ACC112 (cell line): ENCODE measurements around the gene STK33.

ENCODE experiments used
- H2AFZ ChIP-seq: fragments of 200-600 bp; sonication (generic); one replicate; pipeline ENCODE4 v1.6.0; 2017; ENCODE audit warnings: antibody characterized with exemption, low read length; ENCODE audit not compliant: unreplicated experiment
- H3K27ac ChIP-seq: fragments of 200-600 bp; sonication (generic); 2 replicates; pipeline ENCODE4 v1.5.1; 2014; ENCODE audit warnings: low read depth, mild to moderate bottlenecking, antibody characterized with exemption, low read length, moderate library complexity
- H3K27me3 ChIP-seq: fragments of 200-600 bp; sonication (generic); 2 replicates; pipeline ENCODE4 v1.6.1; 2014; ENCODE audit warnings: mild to moderate bottlenecking, antibody characterized with exemption, low read length, moderate library complexity, mixed read lengths; ENCODE audit not compliant: insufficient read depth
- H3K36me3 ChIP-seq: fragments of 200-600 bp; sonication (generic); 2 replicates; pipeline ENCODE4 v1.6.1; 2016; ENCODE audit warnings: mild to moderate bottlenecking, antibody characterized with exemption, low read length, moderate library complexity, mixed read lengths; ENCODE audit not compliant: insufficient read depth
- H3K4me1 ChIP-seq: fragments of 200-600 bp; sonication (generic); one replicate; pipeline ENCODE4 v1.6.1; 2016; ENCODE audit warnings: low read length, mixed read lengths; ENCODE audit not compliant: insufficient read depth, unreplicated experiment, control insufficient read depth
- H3K4me3 ChIP-seq: fragments of 200-600 bp; sonication (generic); 2 replicates; pipeline ENCODE4 v1.5.1; 2014; ENCODE audit warnings: mild to moderate bottlenecking, low read depth, low read length
- H3K79me2 ChIP-seq: fragments of 200-600 bp; sonication (generic); one replicate; pipeline ENCODE4 v1.6.0; 2016; ENCODE audit warnings: low read length; ENCODE audit not compliant: control insufficient read depth, unreplicated experiment, insufficient read depth

Gene STK33

DNA sequence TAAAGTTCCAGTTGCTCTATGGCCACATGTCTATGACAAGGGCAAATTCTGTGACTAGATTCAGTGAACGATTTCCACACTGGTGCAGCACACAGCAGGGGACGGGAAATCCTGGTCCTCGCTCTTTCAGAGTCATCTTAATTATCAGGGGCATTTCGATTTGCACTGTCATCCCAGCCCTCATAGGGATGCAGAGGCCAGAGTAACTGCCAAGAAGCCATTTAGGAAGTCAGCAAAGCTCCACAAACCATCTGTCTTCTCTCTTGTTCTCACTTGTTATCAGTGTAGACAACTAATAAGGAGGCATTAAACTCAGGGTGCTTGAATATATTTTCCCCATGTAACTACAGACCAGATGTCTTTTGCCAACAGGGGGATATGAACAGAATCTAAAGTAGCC, 151.7 kb downstream of the STK33 start:
- Histone ChIP-seq H3K79me2 (no peaks in the 10 kb centered on the region), H3K4me3 (no peak overlapping the region), H3K36me3 (no peaks in the 10 kb centered on the region), H3K27ac (no peak overlapping the region), H3K4me1 (no peaks in the 10 kb centered on the region), H2AFZ (no peak overlapping the region), H3K27me3 (peaks cover 20% of the 10 kb centered on the region)

- H3K27ac ChIP-seq = no peak overlapping the region
- no peaks in the 10 kb centered on the region for H3K79me2 ChIP-seq
- no peak overlapping the region for H3K4me3 ChIP-seq
- H2AFZ ChIP-seq = no peak overlapping the region
- peaks cover 24% of the 10 kb centered on the region for H3K27me3 ChIP-seq
- no peaks in the 10 kb centered on the region for H3K36me3 ChIP-seq
- no peaks in the 10 kb centered on the region for H3K4me1 ChIP-seq
These were observed 153.4 kb downstream of the STK33 start for GRCh38 chr11:8440649-8441048.

GRCh38 chr11:8429483-8429882, 164.5 kb downstream of the STK33 start:
- H3K36me3 ChIP-seq = no peaks in the 10 kb centered on the region

GRCh38 chr11:8426076-8426475, 168.0 kb downstream of the STK33 start:
- H3K27ac ChIP-seq = no peak overlapping the region
- H2AFZ ChIP-seq = no peak overlapping the region

More at GRCh38 chr11:8429483-8429882, 164.5 kb downstream of the STK33 start:
- H3K27me3 ChIP-seq = peaks cover 61% of the 10 kb centered on the region
- no peaks in the 10 kb centered on the region for H3K4me1 ChIP-seq
- H3K27ac ChIP-seq = no peak overlapping the region
- H3K4me3 ChIP-seq = no peak overlapping the region
- no peaks in the 10 kb centered on the region for H3K79me2 ChIP-seq
- H2AFZ ChIP-seq = no peak overlapping the region

DNA sequence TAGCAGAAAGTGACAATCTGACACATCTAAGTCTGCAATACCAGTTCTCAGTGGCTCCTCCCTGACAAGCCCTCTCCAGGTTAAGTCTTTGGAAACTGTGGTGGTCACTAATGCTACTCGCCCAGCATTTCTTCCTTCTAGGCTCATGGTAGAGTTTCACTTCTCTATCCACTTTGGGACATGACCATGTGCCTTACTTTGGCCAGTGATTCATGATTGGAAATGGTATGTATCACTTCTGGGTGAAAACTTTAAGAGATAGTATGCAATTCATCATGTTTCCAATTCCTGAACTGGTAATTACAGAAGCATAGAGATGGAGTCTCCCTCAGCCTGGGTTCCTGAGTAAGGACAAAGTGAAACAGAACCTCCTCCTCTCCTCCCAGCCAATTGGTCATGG, 178.8 kb downstream of the STK33 start:
- H3K27me3 ChIP-seq = peaks cover 64% of the 10 kb centered on the region
- no peaks in the 10 kb centered on the region for H3K36me3 ChIP-seq
- H3K79me2 ChIP-seq = no peaks in the 10 kb centered on the region
- H3K4me1 ChIP-seq = no peaks in the 10 kb centered on the region
- H3K27ac ChIP-seq = no peak overlapping the region
- no peak overlapping the region for H2AFZ ChIP-seq
- H3K4me3 ChIP-seq = no peak overlapping the region

More at GRCh38 chr11:8426076-8426475, 168.0 kb downstream of the STK33 start:
- Histone ChIP-seq H3K79me2 (no peaks in the 10 kb centered on the region), H3K36me3 (no peaks in the 10 kb centered on the region), H3K27me3 (peaks cover 42% of the 10 kb centered on the region), H3K4me1 (no peaks in the 10 kb centered on the region), H3K4me3 (no peak overlapping the region)

DNA sequence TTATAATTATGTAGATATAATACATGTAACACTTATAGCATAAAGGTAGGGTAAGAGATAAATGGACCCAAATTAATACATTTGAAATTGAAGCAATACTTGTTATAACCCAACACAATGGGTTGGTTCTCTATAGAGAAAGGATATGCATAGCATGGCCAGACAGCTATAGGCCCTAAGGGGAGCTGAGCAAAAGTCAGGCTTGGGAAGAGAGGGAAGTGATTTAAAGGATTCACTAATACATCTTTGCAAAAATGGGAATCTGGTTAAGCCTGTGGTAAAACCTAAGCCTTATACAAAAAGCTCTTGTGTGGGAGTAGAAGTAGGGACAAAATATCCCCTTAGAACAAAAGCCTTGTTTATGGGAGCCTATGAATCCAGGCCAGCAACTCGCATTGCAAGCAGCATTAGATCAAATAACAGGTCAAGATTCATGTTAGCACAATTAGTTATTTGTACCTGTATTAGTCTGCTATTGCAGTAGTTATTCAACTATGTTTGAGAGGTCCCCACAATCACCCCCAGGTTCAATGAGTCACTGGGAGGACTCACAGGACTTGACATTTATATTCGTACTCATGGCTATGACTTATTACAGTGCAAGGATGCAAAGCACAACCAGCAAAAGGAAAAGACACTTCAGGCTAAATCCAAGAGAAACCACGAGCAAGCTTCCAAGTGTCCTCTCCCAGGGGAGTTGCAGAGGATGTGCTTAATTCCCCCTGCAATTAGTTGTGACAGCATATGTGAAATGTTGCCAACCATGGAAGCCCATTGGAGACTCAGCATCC, 185.7 kb downstream of the STK33 start:
- Histone ChIP-seq H3K36me3 (no peaks in the 10 kb centered on the region), H3K27me3 (peaks cover 28% of the 10 kb centered on the region; the same call in 1 of the 2 replicates), H3K4me1 (no peaks in the 10 kb centered on the region), H2AFZ (no peak overlapping the region), H3K79me2 (no peaks in the 10 kb centered on the region), H3K4me3 (no peak overlapping the region), H3K27ac (no peak overlapping the region)

DNA sequence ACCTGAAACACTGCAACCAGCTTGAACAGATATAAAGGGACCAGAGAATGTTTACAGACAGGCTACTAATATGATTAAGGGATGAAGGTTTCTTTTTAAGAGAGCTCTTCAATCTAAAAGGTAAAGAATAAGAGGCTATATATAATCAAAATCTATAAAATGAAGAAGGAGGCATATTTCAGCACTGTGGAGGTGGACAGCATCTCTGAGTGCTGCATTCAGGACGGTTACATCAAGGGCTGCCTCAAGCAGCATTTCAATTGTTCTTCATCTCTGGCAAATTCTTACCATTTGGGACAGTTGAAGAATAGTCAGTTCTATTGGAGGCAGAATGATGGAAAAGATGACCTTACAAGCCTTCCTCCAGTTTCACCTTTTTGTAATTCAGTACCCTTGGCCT, 190.7 kb downstream of the STK33 start:
- Histone ChIP-seq H3K27me3 (peaks cover 6% of the 10 kb centered on the region; the same call in 1 of the 2 replicates), H3K4me3 (no peak overlapping the region), H3K4me1 (no peaks in the 10 kb centered on the region), H3K79me2 (no peaks in the 10 kb centered on the region), H3K36me3 (no peaks in the 10 kb centered on the region), H2AFZ (no peak overlapping the region), H3K27ac (no peak overlapping the region)

GRCh38 chr11:8392886-8393285, 201.1 kb downstream of the STK33 start:
- H3K79me2 ChIP-seq = no peaks in the 10 kb centered on the region
- no peaks in the 10 kb centered on the region for H3K4me1 ChIP-seq
- H3K4me3 ChIP-seq = no peak overlapping the region
- H3K27me3 ChIP-seq = peaks cover 73% of the 10 kb centered on the region
- H3K27ac ChIP-seq = no peak overlapping the region
- H3K36me3 ChIP-seq = no peaks in the 10 kb centered on the region
- no peak overlapping the region for H2AFZ ChIP-seq

DNA sequence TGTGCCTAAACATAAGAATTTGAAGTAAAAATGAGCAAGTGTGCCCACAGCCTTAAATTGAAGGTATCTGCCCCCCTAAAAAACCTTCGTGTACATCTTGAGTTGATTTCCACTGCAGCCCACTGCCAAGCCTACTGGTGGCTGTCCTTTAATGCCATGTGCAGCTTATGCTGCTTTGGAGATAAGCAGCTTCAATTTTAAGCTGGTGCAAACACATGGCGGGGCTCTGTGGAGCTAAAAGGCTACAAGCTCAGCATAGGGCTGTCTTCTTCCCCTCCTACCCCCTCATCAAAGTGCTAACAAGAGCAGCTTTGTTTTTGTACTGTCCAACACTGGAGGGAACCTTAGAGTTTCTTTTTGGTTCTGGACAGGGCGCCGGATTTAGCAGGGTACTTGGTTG, 201.9 kb downstream of the STK33 start:
- Histone ChIP-seq H3K36me3 (no peaks in the 10 kb centered on the region), H3K4me1 (no peaks in the 10 kb centered on the region), H3K27ac (no peak overlapping the region), H3K79me2 (no peaks in the 10 kb centered on the region), H2AFZ (no peak overlapping the region), H3K4me3 (no peak overlapping the region), H3K27me3 (peaks cover 77% of the 10 kb centered on the region)

DNA sequence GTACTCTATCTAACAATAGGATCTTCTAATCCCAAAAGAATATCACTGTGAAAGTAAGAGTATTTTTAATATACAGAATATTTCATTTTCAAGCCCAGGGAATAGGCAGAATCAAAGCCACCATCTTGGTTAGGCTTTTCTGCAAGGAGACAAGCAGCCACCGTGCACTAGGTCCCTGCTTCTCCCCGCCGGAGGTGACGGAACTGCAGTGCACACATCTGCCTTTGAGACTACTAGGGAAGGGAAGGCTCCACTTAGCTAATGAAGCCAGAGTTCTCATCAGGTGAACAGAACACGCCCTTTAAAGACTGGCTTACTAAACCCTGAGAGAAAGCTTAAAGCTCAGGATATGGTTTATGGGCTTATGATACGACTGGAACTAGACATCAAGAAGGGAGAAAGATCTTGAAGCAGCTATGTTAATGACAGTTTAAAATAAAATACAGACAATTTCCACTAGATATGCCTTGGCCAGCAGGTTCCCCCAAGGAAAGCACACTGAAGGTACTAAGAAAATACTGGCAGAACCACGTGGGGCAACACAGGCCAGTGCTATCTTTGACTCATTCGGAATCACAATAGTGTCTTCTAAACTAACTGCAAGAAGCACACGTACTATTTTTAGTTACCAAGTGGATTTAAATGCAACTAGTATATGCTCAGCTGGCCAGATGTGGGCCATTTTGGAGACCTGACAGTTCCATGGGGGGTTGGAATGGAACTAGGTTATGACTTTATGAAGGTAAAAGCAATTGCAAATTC, 203.0 kb downstream of the STK33 start:
- H3K27me3 ChIP-seq = peaks cover 85% of the 10 kb centered on the region
- no peak overlapping the region for H3K4me3 ChIP-seq
- H3K36me3 ChIP-seq = no peaks in the 10 kb centered on the region
- H3K79me2 ChIP-seq = no peaks in the 10 kb centered on the region
- H2AFZ ChIP-seq = no peak overlapping the region
- no peaks in the 10 kb centered on the region for H3K4me1 ChIP-seq
- no peak overlapping the region for H3K27ac ChIP-seq
